Hypothalamus (tissue), 51 donors: ENCODE measurements around the gene HOPX.
"Not testable (repeated sequence)": the region's sequence is repeated elsewhere in the genome, so short reads cannot be mapped to it uniquely, and the experiment has no call there.

Experiments used
- DNase-seq, 51 donors: peaks; one replicate each; lab custom pipeline; 2025; lab: John Stamatoyannopoulos, UW

The HOPX gene, protein sequence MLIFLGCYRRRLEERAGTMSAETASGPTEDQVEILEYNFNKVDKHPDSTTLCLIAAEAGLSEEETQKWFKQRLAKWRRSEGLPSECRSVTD

GRCh38 chr4:56681158-56681852 is at the start of gene HOPX:
Gene HOPX (minus strand): TSS chr4:56681296. CDS start chr4:56657816, 23,480 bp downstream.
- peak in 4 of 51 donors; percentile 12 to 37 (median 18) for DNase-seq

GRCh38 chr4:56730097-56730496 is 49.0 kb upstream of the HOPX start:
- no peak for DNase-seq

DNA sequence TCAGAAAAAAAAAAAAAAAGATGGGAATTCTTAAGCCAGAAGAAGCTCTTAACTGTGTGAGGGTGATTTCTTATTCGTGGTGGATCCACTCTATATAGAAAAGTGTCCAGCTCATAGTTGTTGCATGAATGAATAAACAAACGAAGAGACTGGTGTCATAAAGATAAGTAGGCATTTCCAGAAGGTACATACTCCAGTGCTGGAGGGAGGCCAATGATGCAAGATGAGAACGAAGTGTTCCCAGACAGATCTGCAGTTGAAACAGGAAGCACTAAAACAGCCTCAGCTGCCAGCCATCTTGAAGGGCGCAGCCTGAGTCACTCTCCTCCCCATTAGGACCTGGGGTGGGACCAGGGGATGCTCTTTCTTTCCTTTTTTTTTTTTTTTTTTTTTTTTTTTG is 47.4 kb upstream of the HOPX start:
- DNase-seq = peak in 3 of 51 donors; percentile 1 to 22 (median 1)

GRCh38 chr4:56727150-56727549 is 46.1 kb upstream of the HOPX start:
- DNase-seq = no peak

DNA sequence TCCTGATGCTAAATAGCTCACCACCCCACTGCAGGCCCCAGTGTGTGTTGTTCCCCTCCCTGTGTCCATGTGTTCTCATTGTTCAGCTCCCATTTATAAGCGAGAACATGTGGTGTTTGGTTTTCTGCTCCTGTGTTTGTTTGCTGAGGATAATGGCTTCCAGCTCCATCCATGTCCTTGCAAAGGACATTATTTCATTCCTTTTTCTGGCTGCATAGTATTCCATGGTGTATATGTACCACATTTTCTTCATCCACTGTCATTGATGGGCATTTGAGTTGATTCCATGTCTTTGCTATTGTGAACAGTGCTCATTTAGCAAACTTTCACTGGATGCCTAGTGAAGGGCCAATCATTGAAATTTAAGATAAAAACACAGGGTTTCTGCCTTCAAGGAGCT is 45.5 kb upstream of the HOPX start:
- not testable (repeated sequence) for DNase-seq

GRCh38 chr4:56723659-56724230 is 42.6 kb upstream of the HOPX start:
- DNase-seq = no peak

DNA sequence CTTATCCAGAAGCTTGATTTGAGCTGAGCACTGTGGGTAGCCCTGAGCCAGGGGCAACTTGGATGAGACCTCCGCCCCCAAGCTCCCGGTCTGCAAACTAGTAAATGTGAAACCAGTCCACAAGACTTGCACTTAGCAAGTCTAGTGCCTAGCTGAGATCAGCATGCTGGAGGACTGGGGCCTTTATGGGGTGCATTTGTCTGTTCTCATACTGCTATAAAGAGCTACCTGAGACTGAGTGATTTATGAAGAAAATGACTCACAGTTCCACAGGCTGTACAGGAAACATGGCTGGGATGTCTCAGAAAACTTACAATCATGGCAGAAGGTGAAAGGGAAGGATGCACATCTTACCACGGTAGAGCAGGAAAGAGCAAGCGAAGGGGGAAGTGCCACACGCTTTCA is 42.1 kb upstream of the HOPX start:
- no peak for DNase-seq

DNA sequence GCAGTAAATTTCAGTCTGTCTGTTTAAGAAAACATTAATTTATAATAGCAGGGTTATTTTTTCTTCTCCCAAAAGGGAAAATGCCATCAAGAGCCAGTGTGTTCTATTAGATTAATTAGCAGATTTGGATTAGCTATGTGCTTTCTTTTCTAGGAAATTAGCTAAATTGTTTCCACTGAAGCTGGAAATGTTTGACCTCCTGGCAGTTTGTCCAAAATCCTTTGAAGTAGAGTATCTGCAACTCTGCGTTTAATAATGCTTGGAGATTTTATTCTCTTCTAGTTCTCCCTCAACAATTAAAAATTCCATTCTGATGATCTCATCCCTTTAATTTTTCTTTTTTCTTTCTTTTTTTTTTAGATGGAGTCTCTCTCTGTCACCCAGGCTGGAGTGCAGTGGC is 27.1 kb upstream of the HOPX start:
- DNase-seq = no peak

- DNase-seq = no peak
Measured at GRCh38 chr4:56705966-56706365, 24.9 kb upstream of the HOPX start.

- no peak for DNase-seq
Measured at GRCh38 chr4:56705334-56705733, 24.2 kb upstream of the HOPX start.

DNA sequence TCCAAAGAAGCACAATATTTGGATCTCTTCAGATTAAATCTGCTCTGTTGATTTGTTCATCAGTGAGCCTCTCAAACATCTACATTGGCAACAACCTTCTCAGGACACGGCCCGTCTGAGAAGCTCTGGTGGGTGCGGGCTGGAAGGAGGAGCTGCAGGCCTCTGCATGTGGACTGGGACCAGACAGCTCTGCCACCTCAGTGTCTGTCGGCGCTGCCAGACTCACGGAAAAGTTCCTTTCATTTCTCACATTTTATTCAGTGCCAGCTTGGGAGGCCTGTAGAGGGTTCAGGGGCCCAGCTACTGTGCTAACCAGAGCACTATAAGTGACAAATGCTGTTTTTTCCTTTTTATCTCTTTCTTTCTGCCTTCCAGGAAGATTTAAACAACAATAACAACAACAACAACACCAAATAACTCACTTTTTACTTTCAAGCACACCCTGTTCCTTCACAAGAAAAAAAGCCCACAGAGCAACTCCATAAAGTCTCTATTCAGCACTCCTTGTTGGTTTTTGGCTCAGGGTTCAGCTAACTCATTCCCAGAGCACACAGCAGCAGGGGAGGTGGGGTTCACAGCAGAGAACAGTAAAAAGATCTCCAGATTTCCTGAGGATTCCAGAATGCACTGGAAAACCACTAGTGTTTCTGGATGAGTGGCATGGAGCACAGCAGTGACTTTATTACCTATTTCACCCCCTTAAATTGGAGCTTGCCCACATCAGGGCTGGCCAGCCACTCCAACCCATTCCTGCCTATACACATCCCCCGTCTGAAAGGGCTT is 23.2 kb upstream of the HOPX start:
- peak in 13 of 51 donors; percentile 5 to 37 (median 21) for DNase-seq

GRCh38 chr4:56703378-56703777 is 22.3 kb upstream of the HOPX start:
- no peak for DNase-seq

- no peak for DNase-seq
Measured at GRCh38 chr4:56701644-56702043, 20.5 kb upstream of the HOPX start.

DNA sequence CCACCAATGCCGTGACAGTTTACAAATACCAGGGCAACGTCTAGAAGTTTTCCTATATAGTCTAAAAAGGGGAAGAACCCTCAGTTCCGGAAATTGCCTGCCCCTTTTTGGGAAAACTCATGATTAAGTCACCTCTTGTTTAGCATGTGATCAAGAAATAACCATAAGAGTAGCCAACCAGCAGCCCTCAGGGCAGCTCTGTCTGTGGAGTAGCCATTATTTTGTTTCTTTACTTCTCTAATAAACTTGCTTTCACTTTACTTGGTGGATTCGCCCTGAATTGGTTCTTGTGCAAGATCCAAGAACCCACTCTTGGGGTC is 20.0 kb upstream of the HOPX start:
- no peak for DNase-seq

DNA sequence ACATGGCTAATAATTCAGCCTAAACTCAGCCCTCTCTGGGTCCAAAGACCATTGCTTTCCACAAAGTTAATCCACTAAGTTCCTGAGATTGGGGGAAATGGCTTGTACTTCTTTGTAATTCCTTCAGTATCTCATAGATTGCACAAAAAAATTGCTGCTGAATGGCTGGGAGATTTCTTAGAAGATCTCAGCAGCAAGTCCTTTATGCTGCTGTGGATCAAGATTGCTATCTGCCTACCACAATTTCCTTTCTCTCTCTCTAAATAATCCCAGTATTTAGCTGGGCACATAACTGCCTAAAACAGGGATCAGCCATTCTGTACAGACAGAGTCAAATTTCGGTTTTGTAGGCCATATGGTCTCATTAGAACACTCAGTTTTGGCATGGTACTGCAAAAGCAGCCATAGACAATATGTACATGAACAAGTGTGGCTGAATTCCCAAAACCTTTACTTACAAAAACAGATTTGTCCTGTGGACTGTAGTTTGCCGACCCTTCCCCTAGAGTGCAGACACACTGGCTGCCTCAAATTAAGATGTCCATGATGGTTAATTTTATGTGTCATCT is 18.5 kb upstream of the HOPX start:
- DNase-seq = no peak

DNA sequence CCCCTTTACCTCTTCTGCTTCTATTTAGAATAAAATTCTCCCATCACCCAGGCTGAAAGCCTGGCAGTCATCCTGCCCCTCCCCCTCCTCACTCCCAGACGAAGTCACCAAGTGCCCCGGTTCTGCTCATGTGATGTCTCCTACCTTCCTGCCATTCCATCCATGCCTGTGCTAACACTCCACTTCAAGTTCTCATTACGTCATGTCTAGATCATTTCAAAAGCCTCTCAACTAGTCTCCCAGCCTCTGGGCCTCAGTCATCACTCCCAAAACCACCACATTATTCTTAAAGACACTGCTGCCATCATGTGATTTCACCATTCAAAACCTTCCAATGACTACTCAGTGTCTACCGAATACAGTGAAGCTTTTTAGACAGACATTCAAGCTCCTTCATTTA is 17.2 kb upstream of the HOPX start:
- DNase-seq = no peak

DNA sequence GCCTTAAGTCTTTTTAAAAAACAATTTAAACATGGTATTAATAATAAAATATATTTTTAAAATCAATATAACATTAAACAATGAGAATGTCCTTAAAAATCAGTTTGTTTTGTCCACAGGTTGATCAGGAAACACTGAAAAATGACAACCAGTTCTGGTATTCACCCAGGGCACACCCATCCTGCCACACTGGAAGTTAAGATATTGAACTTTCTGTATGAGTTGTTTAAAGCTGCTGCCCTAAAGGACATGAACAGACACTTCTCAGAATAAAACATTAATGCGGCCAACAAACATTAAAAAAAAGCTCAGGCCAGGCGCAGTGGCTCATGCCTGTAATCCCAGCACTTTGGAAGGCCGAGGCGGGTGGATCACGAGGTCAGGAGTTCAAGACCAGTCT is 15.0 kb upstream of the HOPX start:
- no peak for DNase-seq

DNA sequence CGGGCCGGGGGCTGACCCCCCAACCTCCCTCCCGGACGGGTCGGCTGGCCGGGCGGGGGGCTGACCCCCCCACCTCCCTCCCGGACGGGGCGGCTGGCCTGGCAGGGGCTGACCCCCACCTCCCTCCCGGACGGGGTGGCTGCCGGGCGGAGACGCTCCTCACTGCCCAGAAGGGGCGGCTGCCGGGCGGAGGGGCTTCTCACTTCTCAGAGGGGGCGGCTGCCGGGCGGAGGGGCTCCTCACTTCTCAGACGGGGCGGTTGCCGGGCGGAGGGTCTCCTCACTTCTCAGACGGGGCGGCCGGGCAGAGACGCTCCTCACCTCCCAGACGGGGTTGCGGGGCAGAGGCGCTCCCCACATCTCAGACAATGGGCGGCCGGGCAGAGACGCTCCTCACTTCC is 12.4 kb upstream of the HOPX start:
- not testable (repeated sequence) for DNase-seq

GRCh38 chr4:56692576-56692975 is 11.5 kb upstream of the HOPX start:
- peak in 1 of 51 donors; percentile 5 for DNase-seq

GRCh38 chr4:56691425-56691824 is 10.3 kb upstream of the HOPX start:
- DNase-seq = no peak

DNA sequence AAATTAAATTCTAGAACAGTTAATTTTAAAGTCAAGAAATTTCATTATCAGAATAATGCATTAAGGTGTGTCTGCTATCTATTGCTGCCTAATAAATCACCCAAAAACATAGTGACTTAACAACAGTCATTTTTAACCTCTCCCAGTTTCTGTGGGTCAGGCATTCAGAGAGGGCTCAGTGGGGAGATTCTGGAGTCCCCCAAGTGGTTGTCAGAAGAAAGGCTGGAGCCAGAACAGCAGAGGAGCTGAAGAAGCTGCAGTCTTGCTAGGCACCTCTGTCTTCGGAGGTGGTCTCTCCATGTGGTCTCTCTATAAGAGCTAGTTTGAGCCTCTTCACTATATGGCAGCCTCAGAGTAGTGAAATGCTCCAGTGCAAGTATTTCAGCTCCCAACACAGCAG is 9.3 kb upstream of the HOPX start:
- DNase-seq = no peak
